PFSK-1 (cell line): Measurements from ENCODE around the gene LDLRAD3.

Source experiments
- FOXP2 ChIP-seq: optimal IDR thresholded peaks from 2 replicates; pipeline ENCODE3; 2011; ENCODE audit warnings: borderline replicate concordance, control low read depth, inconsistent platforms; ENCODE audit not compliant: insufficient read depth; ENCODE audit errors: extremely low read length, extremely low read depth
- POLR2AphosphoS5 ChIP-seq: IDR thresholded peaks from 2 replicates; pipeline ENCODE4 v1.6.1; 2012; ENCODE audit warnings: low read depth, mild to moderate bottlenecking, control low read depth, low read length, moderate library complexity
- REST ChIP-seq, 2 experiments: IDR thresholded peaks; 2 replicates each; pipeline versions ENCODE4 v1.6.1 to v1.8.0; 2011 to 2012; ENCODE audit warnings: low read depth in 2 of 2, low read length in 2 of 2, control low read depth in 1 of 2, inconsistent platforms in 1 of 2, mild to moderate bottlenecking in 1 of 2, moderate library complexity in 1 of 2; ENCODE audit not compliant: insufficient read depth in 1 of 2
- SIN3A ChIP-seq: IDR thresholded peaks from 2 replicates; pipeline ENCODE4 v1.6.1; 2012; ENCODE audit warnings: mild to moderate bottlenecking, low read length, moderate library complexity, borderline replicate concordance; ENCODE audit not compliant: insufficient read depth
- TAF1 ChIP-seq: IDR thresholded peaks from 2 replicates; pipeline ENCODE4 v1.6.1; 2012; ENCODE audit warnings: low read length, control low read depth, borderline replicate concordance; ENCODE audit not compliant: insufficient read depth

Gene LDLRAD3

GRCh38 chr11:36077368-36077767, 133.5 kb downstream of the LDLRAD3 start:
- TF ChIP-seq TAF1, result no peak
- no peak for TF ChIP-seq REST (IDR thresholded peaks at IDR 0.05; ENCODE audit: insufficient read depth in 1 of 2, low read depth in 2 of 2, low read length in 2 of 2)
- no peak for TF ChIP-seq SIN3A
- TF ChIP-seq FOXP2, result no peak
- no peak for TF ChIP-seq POLR2AphosphoS5

GRCh38 chr11:36077886-36078685, 134.2 kb downstream of the LDLRAD3 start:
- TF ChIP-seq SIN3A (no peak), TAF1 (no peak), POLR2AphosphoS5 (no peak), REST (IDR thresholded peaks at IDR 0.05; ENCODE audit: insufficient read depth in 1 of 2, low read depth in 2 of 2, low read length in 2 of 2) (no peak), FOXP2 (no peak)

- TF ChIP-seq TAF1 (no peak), FOXP2 (no peak), POLR2AphosphoS5 (no peak), SIN3A (no peak), REST (IDR thresholded peaks at IDR 0.05; ENCODE audit: insufficient read depth in 1 of 2, low read depth in 2 of 2, low read length in 2 of 2) (no peak)
These were observed 134.8 kb downstream of the LDLRAD3 start for GRCh38 chr11:36078686-36079055.

- TF ChIP-seq REST (IDR thresholded peaks at IDR 0.05; ENCODE audit: insufficient read depth in 1 of 2, low read depth in 2 of 2, low read length in 2 of 2) (no peak), FOXP2 (no peak), TAF1 (no peak), POLR2AphosphoS5 (no peak), SIN3A (no peak)
These were observed 136.2 kb downstream of the LDLRAD3 start for GRCh38 chr11:36079878-36080675.
